NB4 (cell line): Measurements from ENCODE around the gene KRT85.

ENCODE experiments used
- MYC ChIP-seq: IDR thresholded peaks from 2 replicates; pipeline ENCODE4 v1.6.1; 2011; ENCODE audit warnings: low read depth, low read length
- TF ChIP-seq, protein P1 (sequence below): IDR thresholded peaks from one replicate; pipeline ENCODE4 v1.5.1; 2012; ENCODE audit warnings: low read depth, low read length

DNA sequence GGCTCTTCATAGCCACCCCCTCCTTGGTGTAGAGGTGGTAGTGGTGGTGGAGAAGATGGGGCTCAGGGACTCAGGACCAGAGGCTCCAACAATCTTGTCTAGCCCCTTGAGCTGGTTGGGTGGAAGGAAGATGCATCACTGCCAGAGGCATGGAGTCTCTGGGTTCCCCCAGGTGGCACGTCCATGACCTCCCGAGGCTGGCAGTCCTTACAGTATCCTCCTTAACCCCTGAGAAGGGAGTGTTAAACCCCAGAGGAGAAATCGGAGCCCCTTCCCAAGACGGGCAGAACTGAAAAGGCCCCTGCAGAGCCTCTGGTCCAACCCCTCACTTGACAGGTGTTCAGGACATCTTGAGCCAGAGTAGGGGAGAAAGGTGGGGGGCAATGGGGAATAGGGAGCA is 55.2 kb downstream of the KRT85 start:
- TF ChIP-seq, protein P1, sequence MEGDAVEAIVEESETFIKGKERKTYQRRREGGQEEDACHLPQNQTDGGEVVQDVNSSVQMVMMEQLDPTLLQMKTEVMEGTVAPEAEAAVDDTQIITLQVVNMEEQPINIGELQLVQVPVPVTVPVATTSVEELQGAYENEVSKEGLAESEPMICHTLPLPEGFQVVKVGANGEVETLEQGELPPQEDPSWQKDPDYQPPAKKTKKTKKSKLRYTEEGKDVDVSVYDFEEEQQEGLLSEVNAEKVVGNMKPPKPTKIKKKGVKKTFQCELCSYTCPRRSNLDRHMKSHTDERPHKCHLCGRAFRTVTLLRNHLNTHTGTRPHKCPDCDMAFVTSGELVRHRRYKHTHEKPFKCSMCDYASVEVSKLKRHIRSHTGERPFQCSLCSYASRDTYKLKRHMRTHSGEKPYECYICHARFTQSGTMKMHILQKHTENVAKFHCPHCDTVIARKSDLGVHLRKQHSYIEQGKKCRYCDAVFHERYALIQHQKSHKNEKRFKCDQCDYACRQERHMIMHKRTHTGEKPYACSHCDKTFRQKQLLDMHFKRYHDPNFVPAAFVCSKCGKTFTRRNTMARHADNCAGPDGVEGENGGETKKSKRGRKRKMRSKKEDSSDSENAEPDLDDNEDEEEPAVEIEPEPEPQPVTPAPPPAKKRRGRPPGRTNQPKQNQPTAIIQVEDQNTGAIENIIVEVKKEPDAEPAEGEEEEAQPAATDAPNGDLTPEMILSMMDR = no peak
- no peak for TF ChIP-seq MYC
